HEK293 (cell line): ENCODE measurements around the gene AK9.

Experiments used
- BCL11B ChIP-seq: fragments of 450-650 bp; formaldehyde crosslinking; IDR thresholded peaks from 2 replicates; pipeline ENCODE4 v1.5.1; 2016; ENCODE audit warnings: low read depth, missing biosample characterization, missing genetic modification characterization
- GFI1B ChIP-seq: fragments of 450-650 bp; formaldehyde crosslinking; IDR thresholded peaks from 2 replicates; pipeline ENCODE4 v1.5.1; 2016; ENCODE audit warnings: missing biosample characterization, missing genetic modification characterization
- KLF10 ChIP-seq: fragments of 450-650 bp; IDR thresholded peaks from 2 replicates; pipeline ENCODE4 v1.5.1; 2018; ENCODE audit warnings: missing biosample characterization, mild to moderate bottlenecking, missing genetic modification characterization
- MEIS1 ChIP-seq: sonication (generic); formaldehyde crosslinking; IDR thresholded peaks from 2 replicates; pipeline ENCODE4 v1.8.1; 2022; ENCODE audit warnings: missing genetic modification reagents, mild to moderate bottlenecking, borderline replicate concordance
- ZBTB20 ChIP-seq: fragments of 450-650 bp; formaldehyde crosslinking; IDR thresholded peaks from 2 replicates; pipeline ENCODE4 v1.5.1; 2016; ENCODE audit warnings: missing biosample characterization, missing genetic modification characterization
- ZBTB48 ChIP-seq: fragments of 450-650 bp; formaldehyde crosslinking; IDR thresholded peaks from 2 replicates; pipeline ENCODE4 v1.5.1; 2016; ENCODE audit warnings: missing biosample characterization, missing genetic modification characterization
- ZNF114 ChIP-seq: fragments of 450-650 bp; formaldehyde crosslinking; IDR thresholded peaks from 2 replicates; pipeline ENCODE4 v1.5.0; 2017; ENCODE audit warnings: missing biosample characterization, missing genetic modification characterization
- ZNF146 ChIP-seq: fragments of 450-650 bp; formaldehyde crosslinking; IDR thresholded peaks from 2 replicates; pipeline ENCODE4 v1.5.1; 2016; ENCODE audit warnings: missing biosample characterization, missing genetic modification characterization
- ZNF184 ChIP-seq: fragments of 450-650 bp; IDR thresholded peaks from 2 replicates; pipeline ENCODE4 v1.5.1; 2018; ENCODE audit warnings: missing biosample characterization, mild to moderate bottlenecking, missing genetic modification characterization
- ZNF2 ChIP-seq: fragments of 450-650 bp; formaldehyde crosslinking; IDR thresholded peaks from 2 replicates; pipeline ENCODE4 v1.5.1; 2016; ENCODE audit warnings: missing biosample characterization, missing genetic modification characterization
- ZNF202 ChIP-seq: fragments of 450-650 bp; formaldehyde crosslinking; IDR thresholded peaks from 2 replicates; pipeline ENCODE4 v1.5.1; 2016; ENCODE audit warnings: missing biosample characterization, missing genetic modification characterization, borderline replicate concordance
- ZNF239 ChIP-seq: fragments of 450-650 bp; formaldehyde crosslinking; IDR thresholded peaks from 2 replicates; pipeline ENCODE4 v1.5.1; 2016; ENCODE audit warnings: missing biosample characterization, missing genetic modification characterization
- ZNF391 ChIP-seq: fragments of 450-650 bp; formaldehyde crosslinking; IDR thresholded peaks from 2 replicates; pipeline ENCODE4 v1.5.1; 2016; ENCODE audit warnings: low read depth, missing biosample characterization, missing genetic modification characterization, borderline replicate concordance
- ZNF423 ChIP-seq: fragments of 450-650 bp; formaldehyde crosslinking; IDR thresholded peaks from 2 replicates; pipeline ENCODE4 v1.5.1; 2016; ENCODE audit warnings: missing biosample characterization, missing genetic modification characterization
- ZNF501 ChIP-seq: fragments of 450-650 bp; formaldehyde crosslinking; IDR thresholded peaks from 2 replicates; pipeline ENCODE4 v1.5.1; 2016; ENCODE audit warnings: missing biosample characterization, missing genetic modification characterization
- ZNF626 ChIP-seq: fragments of 450-650 bp; sonication (Bioruptor Pico); formaldehyde crosslinking; IDR thresholded peaks from 2 replicates; pipeline ENCODE4 v1.5.1; 2018; ENCODE audit warnings: missing biosample characterization, missing genetic modification characterization, inconsistent platforms
- ZNF654 ChIP-seq: fragments of 450-650 bp; formaldehyde crosslinking; IDR thresholded peaks from 2 replicates; pipeline ENCODE4 v1.5.1; 2016; ENCODE audit warnings: low read depth, missing biosample characterization, missing genetic modification characterization
- ZNF747 ChIP-seq: fragments of 450-650 bp; formaldehyde crosslinking; IDR thresholded peaks from 2 replicates; pipeline ENCODE4 v1.5.1; 2016; ENCODE audit warnings: missing biosample characterization, missing genetic modification characterization
- ZNF785 ChIP-seq: fragments of 450-650 bp; formaldehyde crosslinking; IDR thresholded peaks from 2 replicates; pipeline ENCODE4 v1.5.1; 2016; ENCODE audit warnings: missing biosample characterization, missing genetic modification characterization
- ZNF792 ChIP-seq: fragments of 450-650 bp; formaldehyde crosslinking; IDR thresholded peaks from 2 replicates; pipeline ENCODE4 v1.5.1; 2016; ENCODE audit warnings: missing biosample characterization, missing genetic modification characterization
- ZSCAN16 ChIP-seq: fragments of 450-650 bp; formaldehyde crosslinking; IDR thresholded peaks from 2 replicates; pipeline ENCODE4 v1.5.1; 2016; ENCODE audit warnings: missing biosample characterization, missing genetic modification characterization
- TF ChIP-seq, protein P1 (sequence below): fragments of 450-650 bp; formaldehyde crosslinking; IDR thresholded peaks from 2 replicates; pipeline ENCODE4 v1.5.1; 2016; ENCODE audit warnings: missing biosample characterization, missing genetic modification characterization
- TF ChIP-seq, protein P2 (sequence below): fragments of 450-650 bp; formaldehyde crosslinking; IDR thresholded peaks from 2 replicates; pipeline ENCODE4 v1.5.1; 2016; ENCODE audit warnings: missing biosample characterization, missing genetic modification characterization, borderline replicate concordance
- TF ChIP-seq, protein P3 (sequence below): fragments of 450-650 bp; formaldehyde crosslinking; conservative IDR thresholded peaks from 2 replicates; pipeline ENCODE4 v1.5.1; 2016; ENCODE audit warnings: low read depth, missing biosample characterization, missing genetic modification characterization
- TF ChIP-seq, protein P4 (sequence below): fragments of 450-650 bp; formaldehyde crosslinking; IDR thresholded peaks from 2 replicates; pipeline ENCODE4 v1.5.1; 2016; ENCODE audit warnings: missing biosample characterization, missing genetic modification characterization
- TF ChIP-seq, protein P5 (sequence below): fragments of 450-650 bp; formaldehyde crosslinking; IDR thresholded peaks from 2 replicates; pipeline ENCODE4 v1.5.1; 2017; ENCODE audit warnings: missing biosample characterization, missing genetic modification characterization
- TF ChIP-seq, protein P6 (sequence below): fragments of 450-650 bp; formaldehyde crosslinking; IDR thresholded peaks from 2 replicates; pipeline ENCODE4; 2016; ENCODE audit warnings: missing biosample characterization, missing genetic modification characterization

Gene AK9

DNA sequence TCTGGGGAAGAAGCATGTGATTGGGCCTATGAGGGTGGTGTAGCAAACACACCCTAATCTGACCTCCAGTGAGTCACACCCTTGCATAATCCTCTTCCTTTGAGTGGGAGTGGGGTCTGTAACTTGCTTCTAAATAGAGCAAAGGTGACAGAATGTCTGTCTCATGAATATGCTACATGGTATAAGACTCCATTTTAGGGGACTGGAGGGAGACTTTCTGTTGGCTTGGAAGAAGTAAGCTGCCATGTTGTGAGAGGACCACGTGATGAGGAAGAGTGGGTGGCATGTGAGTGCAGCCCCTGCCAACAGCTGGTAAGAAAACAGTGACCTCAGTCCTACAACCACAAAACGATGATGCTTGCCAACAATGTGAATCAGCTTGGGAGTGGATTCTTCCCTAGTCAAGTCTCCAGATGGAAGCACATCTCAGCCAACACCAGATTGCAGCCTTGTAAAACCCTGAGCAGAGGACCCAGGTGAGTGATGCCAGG lies 3.7 kb downstream of the AK9 start (continued):
- no peak for TF ChIP-seq ZNF792 (tag by site-specific recombination)
- TF ChIP-seq ZNF202 (tag by site-specific recombination), result no peak
- no peak for TF ChIP-seq ZBTB48 (tag by site-specific recombination)
- TF ChIP-seq ZNF239 (tag by site-specific recombination), result no peak
- TF ChIP-seq ZNF785 (tag by site-specific recombination), result no peak
- TF ChIP-seq GFI1B (tag by site-specific recombination), result no peak
- 0 out of 2 replicates have a peak, but pooled peaks have one; percentile 13 for TF ChIP-seq KLF10 (tag by site-specific recombination)
- TF ChIP-seq, protein P1, sequence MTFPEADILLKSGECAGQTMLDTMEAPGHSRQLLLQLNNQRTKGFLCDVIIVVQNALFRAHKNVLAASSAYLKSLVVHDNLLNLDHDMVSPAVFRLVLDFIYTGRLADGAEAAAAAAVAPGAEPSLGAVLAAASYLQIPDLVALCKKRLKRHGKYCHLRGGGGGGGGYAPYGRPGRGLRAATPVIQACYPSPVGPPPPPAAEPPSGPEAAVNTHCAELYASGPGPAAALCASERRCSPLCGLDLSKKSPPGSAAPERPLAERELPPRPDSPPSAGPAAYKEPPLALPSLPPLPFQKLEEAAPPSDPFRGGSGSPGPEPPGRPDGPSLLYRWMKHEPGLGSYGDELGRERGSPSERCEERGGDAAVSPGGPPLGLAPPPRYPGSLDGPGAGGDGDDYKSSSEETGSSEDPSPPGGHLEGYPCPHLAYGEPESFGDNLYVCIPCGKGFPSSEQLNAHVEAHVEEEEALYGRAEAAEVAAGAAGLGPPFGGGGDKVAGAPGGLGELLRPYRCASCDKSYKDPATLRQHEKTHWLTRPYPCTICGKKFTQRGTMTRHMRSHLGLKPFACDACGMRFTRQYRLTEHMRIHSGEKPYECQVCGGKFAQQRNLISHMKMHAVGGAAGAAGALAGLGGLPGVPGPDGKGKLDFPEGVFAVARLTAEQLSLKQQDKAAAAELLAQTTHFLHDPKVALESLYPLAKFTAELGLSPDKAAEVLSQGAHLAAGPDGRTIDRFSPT (tag by site-specific recombination), result 0 out of 2 replicates have a peak, but pooled peaks have one; percentile 25
- TF ChIP-seq, protein P2, sequence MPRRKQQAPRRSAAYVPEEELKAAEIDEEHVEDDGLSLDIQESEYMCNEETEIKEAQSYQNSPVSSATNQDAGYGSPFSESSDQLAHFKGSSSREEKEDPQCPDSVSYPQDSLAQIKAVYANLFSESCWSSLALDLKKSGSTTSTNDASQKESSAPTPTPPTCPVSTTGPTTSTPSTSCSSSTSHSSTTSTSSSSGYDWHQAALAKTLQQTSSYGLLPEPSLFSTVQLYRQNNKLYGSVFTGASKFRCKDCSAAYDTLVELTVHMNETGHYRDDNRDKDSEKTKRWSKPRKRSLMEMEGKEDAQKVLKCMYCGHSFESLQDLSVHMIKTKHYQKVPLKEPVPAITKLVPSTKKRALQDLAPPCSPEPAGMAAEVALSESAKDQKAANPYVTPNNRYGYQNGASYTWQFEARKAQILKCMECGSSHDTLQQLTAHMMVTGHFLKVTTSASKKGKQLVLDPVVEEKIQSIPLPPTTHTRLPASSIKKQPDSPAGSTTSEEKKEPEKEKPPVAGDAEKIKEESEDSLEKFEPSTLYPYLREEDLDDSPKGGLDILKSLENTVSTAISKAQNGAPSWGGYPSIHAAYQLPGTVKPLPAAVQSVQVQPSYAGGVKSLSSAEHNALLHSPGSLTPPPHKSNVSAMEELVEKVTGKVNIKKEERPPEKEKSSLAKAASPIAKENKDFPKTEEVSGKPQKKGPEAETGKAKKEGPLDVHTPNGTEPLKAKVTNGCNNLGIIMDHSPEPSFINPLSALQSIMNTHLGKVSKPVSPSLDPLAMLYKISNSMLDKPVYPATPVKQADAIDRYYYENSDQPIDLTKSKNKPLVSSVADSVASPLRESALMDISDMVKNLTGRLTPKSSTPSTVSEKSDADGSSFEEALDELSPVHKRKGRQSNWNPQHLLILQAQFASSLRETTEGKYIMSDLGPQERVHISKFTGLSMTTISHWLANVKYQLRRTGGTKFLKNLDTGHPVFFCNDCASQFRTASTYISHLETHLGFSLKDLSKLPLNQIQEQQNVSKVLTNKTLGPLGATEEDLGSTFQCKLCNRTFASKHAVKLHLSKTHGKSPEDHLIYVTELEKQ (tag by site-specific recombination), result no peak
- no peak for TF ChIP-seq BCL11B
- TF ChIP-seq, protein P3, sequence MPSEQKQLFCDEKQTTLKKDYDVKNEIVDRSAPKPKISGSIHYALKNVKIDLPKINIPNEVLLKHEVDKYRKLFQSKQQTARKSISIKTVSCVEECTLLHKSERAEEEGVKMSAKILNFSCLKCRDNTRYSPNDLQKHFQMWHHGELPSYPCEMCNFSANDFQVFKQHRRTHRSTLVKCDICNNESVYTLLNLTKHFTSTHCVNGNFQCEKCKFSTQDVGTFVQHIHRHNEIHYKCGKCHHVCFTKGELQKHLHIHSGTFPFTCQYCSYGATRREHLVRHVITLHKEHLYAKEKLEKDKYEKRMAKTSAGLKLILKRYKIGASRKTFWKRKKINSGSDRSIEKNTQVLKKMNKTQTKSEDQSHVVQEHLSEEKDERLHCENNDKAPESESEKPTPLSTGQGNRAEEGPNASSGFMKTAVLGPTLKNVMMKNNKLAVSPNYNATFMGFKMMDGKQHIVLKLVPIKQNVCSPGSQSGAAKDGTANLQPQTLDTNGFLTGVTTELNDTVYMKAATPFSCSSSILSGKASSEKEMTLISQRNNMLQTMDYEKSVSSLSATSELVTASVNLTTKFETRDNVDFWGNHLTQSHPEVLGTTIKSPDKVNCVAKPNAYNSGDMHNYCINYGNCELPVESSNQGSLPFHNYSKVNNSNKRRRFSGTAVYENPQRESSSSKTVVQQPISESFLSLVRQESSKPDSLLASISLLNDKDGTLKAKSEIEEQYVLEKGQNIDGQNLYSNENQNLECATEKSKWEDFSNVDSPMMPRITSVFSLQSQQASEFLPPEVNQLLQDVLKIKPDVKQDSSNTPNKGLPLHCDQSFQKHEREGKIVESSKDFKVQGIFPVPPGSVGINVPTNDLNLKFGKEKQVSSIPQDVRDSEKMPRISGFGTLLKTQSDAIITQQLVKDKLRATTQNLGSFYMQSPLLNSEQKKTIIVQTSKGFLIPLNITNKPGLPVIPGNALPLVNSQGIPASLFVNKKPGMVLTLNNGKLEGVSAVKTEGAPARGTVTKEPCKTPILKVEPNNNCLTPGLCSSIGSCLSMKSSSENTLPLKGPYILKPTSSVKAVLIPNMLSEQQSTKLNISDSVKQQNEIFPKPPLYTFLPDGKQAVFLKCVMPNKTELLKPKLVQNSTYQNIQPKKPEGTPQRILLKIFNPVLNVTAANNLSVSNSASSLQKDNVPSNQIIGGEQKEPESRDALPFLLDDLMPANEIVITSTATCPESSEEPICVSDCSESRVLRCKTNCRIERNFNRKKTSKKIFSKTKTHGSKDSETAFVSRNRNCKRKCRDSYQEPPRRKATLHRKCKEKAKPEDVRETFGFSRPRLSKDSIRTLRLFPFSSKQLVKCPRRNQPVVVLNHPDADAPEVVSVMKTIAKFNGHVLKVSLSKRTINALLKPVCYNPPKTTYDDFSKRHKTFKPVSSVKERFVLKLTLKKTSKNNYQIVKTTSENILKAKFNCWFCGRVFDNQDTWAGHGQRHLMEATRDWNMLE (tag by site-specific recombination), result 0 out of 2 replicates have a peak, but pooled peaks have one; percentile 27
- TF ChIP-seq ZNF391 (tag by site-specific recombination), result no peak
- TF ChIP-seq, protein P4, sequence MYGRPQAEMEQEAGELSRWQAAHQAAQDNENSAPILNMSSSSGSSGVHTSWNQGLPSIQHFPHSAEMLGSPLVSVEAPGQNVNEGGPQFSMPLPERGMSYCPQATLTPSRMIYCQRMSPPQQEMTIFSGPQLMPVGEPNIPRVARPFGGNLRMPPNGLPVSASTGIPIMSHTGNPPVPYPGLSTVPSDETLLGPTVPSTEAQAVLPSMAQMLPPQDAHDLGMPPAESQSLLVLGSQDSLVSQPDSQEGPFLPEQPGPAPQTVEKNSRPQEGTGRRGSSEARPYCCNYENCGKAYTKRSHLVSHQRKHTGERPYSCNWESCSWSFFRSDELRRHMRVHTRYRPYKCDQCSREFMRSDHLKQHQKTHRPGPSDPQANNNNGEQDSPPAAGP (tag by site-specific recombination), result peak; percentile 65; the same call in 1 of the 2 replicates
- no peak for TF ChIP-seq ZNF654 (tag by site-specific recombination)
- TF ChIP-seq ZBTB20 (tag by site-specific recombination), result no peak
- TF ChIP-seq ZNF747 (tag by site-specific recombination), result no peak
- TF ChIP-seq ZNF184 (tag by site-specific recombination), result no peak
- no peak for TF ChIP-seq ZNF626 (tag by site-specific recombination)
- TF ChIP-seq ZNF146, result no peak
- TF ChIP-seq, protein P5, sequence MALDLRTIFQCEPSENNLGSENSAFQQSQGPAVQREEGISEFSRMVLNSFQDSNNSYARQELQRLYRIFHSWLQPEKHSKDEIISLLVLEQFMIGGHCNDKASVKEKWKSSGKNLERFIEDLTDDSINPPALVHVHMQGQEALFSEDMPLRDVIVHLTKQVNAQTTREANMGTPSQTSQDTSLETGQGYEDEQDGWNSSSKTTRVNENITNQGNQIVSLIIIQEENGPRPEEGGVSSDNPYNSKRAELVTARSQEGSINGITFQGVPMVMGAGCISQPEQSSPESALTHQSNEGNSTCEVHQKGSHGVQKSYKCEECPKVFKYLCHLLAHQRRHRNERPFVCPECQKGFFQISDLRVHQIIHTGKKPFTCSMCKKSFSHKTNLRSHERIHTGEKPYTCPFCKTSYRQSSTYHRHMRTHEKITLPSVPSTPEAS, result no peak
- TF ChIP-seq, protein P6, sequence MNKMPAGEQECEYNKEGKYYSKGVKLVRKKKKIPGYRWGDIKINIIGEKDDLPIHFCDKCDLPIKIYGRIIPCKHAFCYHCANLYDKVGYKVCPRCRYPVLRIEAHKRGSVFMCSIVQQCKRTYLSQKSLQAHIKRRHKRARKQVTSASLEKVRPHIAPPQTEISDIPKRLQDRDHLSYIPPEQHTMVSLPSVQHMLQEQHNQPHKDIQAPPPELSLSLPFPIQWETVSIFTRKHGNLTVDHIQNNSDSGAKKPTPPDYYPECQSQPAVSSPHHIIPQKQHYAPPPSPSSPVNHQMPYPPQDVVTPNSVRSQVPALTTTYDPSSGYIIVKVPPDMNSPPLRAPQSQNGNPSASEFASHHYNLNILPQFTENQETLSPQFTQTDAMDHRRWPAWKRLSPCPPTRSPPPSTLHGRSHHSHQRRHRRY, result no peak
- TF ChIP-seq ZNF501, result no peak
- no peak for TF ChIP-seq ZNF423 (tag by site-specific recombination)
- TF ChIP-seq MEIS1 (CRISPR knock-in tag), result no peak
- TF ChIP-seq ZNF2 (tag by site-specific recombination), result no peak
- no peak for TF ChIP-seq ZNF114 (tag by site-specific recombination)
- no peak for TF ChIP-seq ZSCAN16
